Heart left ventricle (tissue), 16 donors: ENCODE results near the gene ERC1. TPM values are rescaled to one million over a fixed set of nuclear protein-coding genes. Genes with fewer than 3 reads are reported as not detected.

ENCODE experiments used
- ATAC-seq, 4 donors: fragments of 200-7000 bp; cut with Tn5 transposase; one replicate each; pipeline ENCODE4 v1.9.1; 2020 to 2022; ENCODE audit warnings: moderate library complexity in 4 of 4, mild to moderate bottlenecking in 3 of 4, moderate number of reproducible peaks in 1 of 4
- DNase-seq, 5 donors: peaks; one replicate each; pipeline ENCODE4 v3.0.0-alpha.2; 2020
- H3K27ac ChIP-seq, 12 donors: fragments of 200-600 bp; sonication (generic) in 4 of 12; one replicate each; pipeline versions ENCODE4 v1.5.0 to v1.8.0; 2016 to 2022; ENCODE audit warnings: mild to moderate bottlenecking in 2 of 12
- H3K27me3 ChIP-seq, 9 donors: fragments of 200-600 bp; sonication (generic) in 2 of 9; one replicate each; pipeline versions ENCODE4 v1.5.1 to v1.8.0; 2016 to 2022; ENCODE audit warnings: mild to moderate bottlenecking in 3 of 9
- H3K36me3 ChIP-seq, 9 donors: fragments of 200-600 bp; sonication (generic) in 2 of 9; one replicate each; pipeline versions ENCODE4 v1.5.0 to v1.8.0; 2018 to 2022; ENCODE audit warnings: mild to moderate bottlenecking in 2 of 9
- H3K4me1 ChIP-seq, 12 donors: fragments of 200-600 bp; sonication (generic) in 4 of 12; one replicate each; pipeline versions ENCODE4 v1.5.0 to v1.8.0; 2016 to 2022; ENCODE audit warnings: mild to moderate bottlenecking in 3 of 12
- H3K4me3 ChIP-seq, 12 donors: fragments of 200-600 bp; sonication (generic) in 4 of 12; one replicate each; pipeline versions ENCODE4 v1.5.0 to v1.8.0; 2017 to 2022; ENCODE audit warnings: mild to moderate bottlenecking in 9 of 12, moderate library complexity in 4 of 12
- H3K9me3 ChIP-seq, 12 donors: fragments of 200-600 bp; sonication (generic) in 4 of 12; one replicate each; pipeline versions ENCODE4 v1.5.0 to v1.8.0; 2016 to 2022; ENCODE audit warnings: mild to moderate bottlenecking in 1 of 12
- POLR2A ChIP-seq, 2 donors: fragments of 450-650 bp; IDR thresholded peaks; one replicate each; pipeline ENCODE4 v1.6.1; 2017; ENCODE audit warnings: antibody characterized with exemption in 2 of 2, mild to moderate bottlenecking in 2 of 2, moderate library complexity in 2 of 2
- WGBS, 4 donors: extraction: QIAGEN DNeasy Blood & Tissue Kit in 2 of 4; methylation state at CpG; one replicate each; pipeline versions ENCODE4 v1.1.5 to v1.1.7; 2013 to 2018; 5-methylcytosine and 5-hydroxymethylcytosine counted together
- intact Hi-C, 10 donors: fragments of 100-400 bp; cut with DNase I; formaldehyde crosslinking; loops; one replicate each; pipeline versions ENCODE4 v1.11.1 to v1.14.2; 2022
- polyA plus RNA-seq, 2 donors: library from polyadenylated mRNA; stranded (reverse); fragments of 200-250 nt; gene quantifications; one replicate each; pipeline ENCODE4 v1.2.3, GENCODE V29; 2013
- total RNA-seq, 9 donors: library from RNA; depleted of rRNA in 2 of 9; stranded (reverse); fragments of >200 nt in 2 of 9; fragmentation: NEBNext Ultra II Directional in 3 of 9; extraction: Animal tissue kit (Norgen Biotek cat#: 25700) in 3 of 9; gene quantifications; one replicate each; pipeline versions ENCODE4 v1.1.0 to v1.2.4, GENCODE V29; 2016 to 2023
- TF ChIP-seq, protein P1 (sequence below), 12 donors: fragments of 200-600 bp; sonication (generic) in 4 of 12; IDR thresholded peaks; one replicate each; pipeline versions ENCODE4 v1.5.0 to v1.8.0; 2018 to 2022; ENCODE audit warnings: antibody characterized with exemption in 12 of 12, mild to moderate bottlenecking in 5 of 12
- donor health status: ischemic (EF 13 %, LVEDD 7.1; RV severe dilation, severe dysfunction).
- donor health status: healthy with polysubstance abuse.
- donor health status: DM: no; HTN: yes; CAD: no.
- donor health status: DM: no; HTN: no; CAD: no.
- donor health status: ischemic (EF 25% LVEDD 6.9; RV normal size, moderate dysfunction).
- donor health status: ischemic (EF 25% LVEDD 5.7; RV mildly dilated, moderate dysfunction).
- donor health status: healthy.
- donor health status: DM: yes; HTN: yes; CAD: no.
- donor health status: ischemic (EF 35%, LVEDD 5.7; RV mildly dilated, moderate dysfunction).
- donor health status: nonischemic (EF 11% LVEDD 7.7; RV severe dilation, severe dysfunction).
- donor health status: DM: yes; HTN: yes; CAD: no.
- donor health status: PGD.
- donor health status: ischemic (EF 29% LVEDD 5.4; RV normal size, mild dysfunction).
- donor health status: nonischemic (EF 23%, LVEDD 6.1; RV moderate dilation, normal function).

Gene ERC1
- total and polyA plus RNA-seq, 11 donors = 13.5 to 84.0 (median 47.9) TPM

DNA sequence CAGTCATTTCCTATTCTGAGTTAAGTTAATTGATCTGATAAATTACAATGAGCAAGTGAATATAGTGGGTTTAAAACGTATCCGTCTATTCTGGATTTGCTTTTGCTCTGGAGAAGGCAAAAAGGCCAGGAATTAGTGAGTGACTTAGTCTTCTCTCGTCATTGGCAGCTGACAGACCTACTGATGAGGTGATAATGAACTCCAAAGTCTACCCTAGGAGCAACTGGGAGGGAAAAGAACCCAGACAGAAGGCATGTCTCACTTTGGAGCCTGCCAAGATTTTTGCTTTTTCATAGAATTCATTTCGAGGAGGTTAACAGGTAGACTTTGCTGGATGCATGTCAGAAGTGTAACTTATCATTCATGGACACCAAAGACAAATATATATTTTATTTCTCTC lies 333.1 kb downstream of the ERC1 start:
- Histone ChIP-seq H3K36me3 (no peaks in the 10 kb centered on the region), H3K9me3 (no peaks in the 10 kb centered on the region), H3K27ac (no peak overlapping the region), H3K4me1 (peaks cover 0 to 44% (median 3%) of the 10 kb centered on the region in 12 donors), H3K27me3 (no peaks in the 10 kb centered on the region), H3K4me3 (no peak overlapping the region)
- ATAC-seq (no peak), DNase-seq (no peak)
- intact Hi-C loops = no loop called here
- WGBS, 4 donors = 75 to 91% (median 88%) methylated on average over 4 of the region's 4 CpGs
- TF ChIP-seq, protein P1, sequence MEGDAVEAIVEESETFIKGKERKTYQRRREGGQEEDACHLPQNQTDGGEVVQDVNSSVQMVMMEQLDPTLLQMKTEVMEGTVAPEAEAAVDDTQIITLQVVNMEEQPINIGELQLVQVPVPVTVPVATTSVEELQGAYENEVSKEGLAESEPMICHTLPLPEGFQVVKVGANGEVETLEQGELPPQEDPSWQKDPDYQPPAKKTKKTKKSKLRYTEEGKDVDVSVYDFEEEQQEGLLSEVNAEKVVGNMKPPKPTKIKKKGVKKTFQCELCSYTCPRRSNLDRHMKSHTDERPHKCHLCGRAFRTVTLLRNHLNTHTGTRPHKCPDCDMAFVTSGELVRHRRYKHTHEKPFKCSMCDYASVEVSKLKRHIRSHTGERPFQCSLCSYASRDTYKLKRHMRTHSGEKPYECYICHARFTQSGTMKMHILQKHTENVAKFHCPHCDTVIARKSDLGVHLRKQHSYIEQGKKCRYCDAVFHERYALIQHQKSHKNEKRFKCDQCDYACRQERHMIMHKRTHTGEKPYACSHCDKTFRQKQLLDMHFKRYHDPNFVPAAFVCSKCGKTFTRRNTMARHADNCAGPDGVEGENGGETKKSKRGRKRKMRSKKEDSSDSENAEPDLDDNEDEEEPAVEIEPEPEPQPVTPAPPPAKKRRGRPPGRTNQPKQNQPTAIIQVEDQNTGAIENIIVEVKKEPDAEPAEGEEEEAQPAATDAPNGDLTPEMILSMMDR (IDR thresholded peaks at IDR 0.05) = no peak
- TF ChIP-seq POLR2A (IDR thresholded peaks at IDR 0.05) = no peak

DNA sequence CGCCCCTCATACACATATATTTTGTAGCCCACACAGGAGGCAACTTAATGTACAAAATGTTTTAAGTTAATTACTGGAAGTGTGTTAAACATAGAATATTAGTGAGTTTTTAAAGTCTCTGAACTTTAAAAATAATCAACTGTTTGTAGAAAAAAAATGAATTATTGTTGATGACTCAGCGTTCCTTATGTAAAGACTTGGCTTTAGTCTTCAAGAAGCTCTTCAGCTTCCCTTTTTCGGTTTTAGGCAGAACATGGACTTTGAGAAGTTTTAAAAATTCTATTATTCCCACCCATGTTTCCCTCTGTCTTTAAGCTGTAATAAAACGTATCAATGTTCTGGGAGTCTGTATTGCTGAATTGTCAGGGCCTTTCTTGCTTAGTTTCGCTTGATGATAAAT lies 333.9 kb downstream of the ERC1 start:
- ATAC-seq (no peak), DNase-seq (no peak)
- Histone ChIP-seq H3K9me3 (no peaks in the 10 kb centered on the region), H3K27me3 (no peaks in the 10 kb centered on the region), H3K4me1 (peaks cover 0 to 39% (median 0%) of the 10 kb centered on the region in 12 donors), H3K27ac (peak overlapping the region in 2 of 12 donors; percentile 6 to 74), H3K4me3 (no peak overlapping the region), H3K36me3 (no peaks in the 10 kb centered on the region)
- 80 to 91% (median 90%) methylated on average over 5 of the region's 5 CpGs for WGBS, 4 donors
- intact Hi-C loops = no loop called here
- TF ChIP-seq POLR2A (IDR thresholded peaks at IDR 0.05) = no peak
- TF ChIP-seq, protein P1 (IDR thresholded peaks at IDR 0.05) = no peak

DNA sequence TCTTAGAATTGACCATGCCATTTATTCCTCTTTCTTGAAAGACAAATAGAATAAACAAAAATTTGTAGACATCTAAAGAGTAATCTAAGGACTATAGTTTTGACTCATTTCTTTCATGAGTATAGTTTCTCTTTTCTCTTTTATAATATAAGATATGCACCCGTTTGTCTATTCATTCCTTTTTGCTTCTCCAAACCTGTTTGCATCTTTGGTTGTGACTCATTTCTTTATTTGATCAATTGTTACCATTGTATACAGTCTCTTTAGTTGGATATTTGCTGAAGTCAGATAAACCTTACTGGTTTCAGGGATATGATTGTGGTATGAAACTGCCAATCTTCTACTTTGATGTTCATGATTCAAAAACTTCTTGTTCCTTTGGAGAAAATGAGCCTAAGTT lies 334.6 kb downstream of the ERC1 start:
- peak overlapping the region in 1 of 12 donors; percentile 74 for H3K27ac ChIP-seq
- no peak overlapping the region for H3K4me3 ChIP-seq
- peaks cover 0 to 39% (median 0%) of the 10 kb centered on the region in 12 donors for H3K4me1 ChIP-seq
- ATAC-seq = no peak
- intact Hi-C loops = no loop called here
- no peak for DNase-seq
- WGBS, 4 donors = 34 to 95% (median 93%) methylated on average over 1 of the region's 1 CpG
- no peaks in the 10 kb centered on the region for H3K9me3 ChIP-seq
- TF ChIP-seq POLR2A (IDR thresholded peaks at IDR 0.05) = no peak
- TF ChIP-seq, protein P1 (IDR thresholded peaks at IDR 0.05) = no peak
- no peaks in the 10 kb centered on the region for H3K36me3 ChIP-seq
- no peaks in the 10 kb centered on the region for H3K27me3 ChIP-seq

- Histone ChIP-seq H3K4me1 (peaks cover 0 to 39% (median 0%) of the 10 kb centered on the region in 12 donors), H3K36me3 (no peaks in the 10 kb centered on the region), H3K4me3 (no peak overlapping the region), H3K9me3 (no peaks in the 10 kb centered on the region), H3K27me3 (no peaks in the 10 kb centered on the region), H3K27ac (no peak overlapping the region)
- ATAC-seq (no peak), DNase-seq (no peak)
- 94 to 100% (median 95%) methylated on average over 2 of the region's 2 CpGs for WGBS, 4 donors
- TF ChIP-seq, protein P1 (IDR thresholded peaks at IDR 0.05) = no peak
- no peak for TF ChIP-seq POLR2A (IDR thresholded peaks at IDR 0.05)
- intact Hi-C loops = no loop called here
These were observed 335.2 kb downstream of the ERC1 start for GRCh38 chr12:1326258-1326657.
